Ishikawa (cell line): ENCODE data around the gene FBXO8.

Experiments used
- CEBPB ChIP-seq: IDR thresholded peaks from 2 replicates; pipeline ENCODE4 v1.6.1; 2012
- CREB1 ChIP-seq: IDR thresholded peaks from 2 replicates; pipeline ENCODE4 v1.6.1; 2012; ENCODE audit warnings: low read depth
- EGR1 ChIP-seq: IDR thresholded peaks from 2 replicates; pipeline ENCODE4 v1.6.1; 2012
- EP300 ChIP-seq: IDR thresholded peaks from 2 replicates; pipeline ENCODE4 v1.6.1; 2012; ENCODE audit warnings: borderline replicate concordance
- FOXM1 ChIP-seq: IDR thresholded peaks from 2 replicates; pipeline ENCODE4 v1.6.1; 2012; ENCODE audit warnings: low read depth, borderline replicate concordance
- NFIC ChIP-seq: IDR thresholded peaks from 2 replicates; pipeline ENCODE4 v1.6.1; 2012
- RAD21 ChIP-seq: IDR thresholded peaks from 2 replicates; pipeline ENCODE4 v1.6.1; 2012; ENCODE audit warnings: low read depth
- TAF1 ChIP-seq: IDR thresholded peaks from 2 replicates; pipeline ENCODE4 v1.6.1; 2012; ENCODE audit warnings: low read depth, mild to moderate bottlenecking
- TCF12 ChIP-seq: IDR thresholded peaks from 2 replicates; pipeline ENCODE4 v1.6.1; 2012; ENCODE audit warnings: low read depth
- TEAD4 ChIP-seq: IDR thresholded peaks from 2 replicates; pipeline ENCODE4 v1.6.1; 2012
- USF1 ChIP-seq: IDR thresholded peaks from 2 replicates; pipeline ENCODE4 v1.6.1; 2012
- YY1 ChIP-seq: IDR thresholded peaks from 2 replicates; pipeline ENCODE4 v1.6.1; 2012; ENCODE audit warnings: low read depth
- ZBTB7A ChIP-seq: IDR thresholded peaks from 2 replicates; pipeline ENCODE4 v1.6.1; 2012; ENCODE audit warnings: low read depth
- TF ChIP-seq, protein P1 (sequence below): IDR thresholded peaks from 2 replicates; pipeline ENCODE4 v1.6.1; 2012
- TF ChIP-seq, protein P2 (sequence below): IDR thresholded peaks from 2 replicates; pipeline ENCODE4 v1.6.1; 2012; ENCODE audit warnings: low read depth, mild to moderate bottlenecking

The FBXO8 gene

GRCh38 chr4:174277433-174277832, 6.0 kb downstream of the FBXO8 start:
- no peak for TF ChIP-seq RAD21
- TF ChIP-seq, protein P1, sequence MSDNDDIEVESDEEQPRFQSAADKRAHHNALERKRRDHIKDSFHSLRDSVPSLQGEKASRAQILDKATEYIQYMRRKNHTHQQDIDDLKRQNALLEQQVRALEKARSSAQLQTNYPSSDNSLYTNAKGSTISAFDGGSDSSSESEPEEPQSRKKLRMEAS: no peak
- no peak for TF ChIP-seq TCF12
- no peak for TF ChIP-seq YY1
- TF ChIP-seq, protein P2, sequence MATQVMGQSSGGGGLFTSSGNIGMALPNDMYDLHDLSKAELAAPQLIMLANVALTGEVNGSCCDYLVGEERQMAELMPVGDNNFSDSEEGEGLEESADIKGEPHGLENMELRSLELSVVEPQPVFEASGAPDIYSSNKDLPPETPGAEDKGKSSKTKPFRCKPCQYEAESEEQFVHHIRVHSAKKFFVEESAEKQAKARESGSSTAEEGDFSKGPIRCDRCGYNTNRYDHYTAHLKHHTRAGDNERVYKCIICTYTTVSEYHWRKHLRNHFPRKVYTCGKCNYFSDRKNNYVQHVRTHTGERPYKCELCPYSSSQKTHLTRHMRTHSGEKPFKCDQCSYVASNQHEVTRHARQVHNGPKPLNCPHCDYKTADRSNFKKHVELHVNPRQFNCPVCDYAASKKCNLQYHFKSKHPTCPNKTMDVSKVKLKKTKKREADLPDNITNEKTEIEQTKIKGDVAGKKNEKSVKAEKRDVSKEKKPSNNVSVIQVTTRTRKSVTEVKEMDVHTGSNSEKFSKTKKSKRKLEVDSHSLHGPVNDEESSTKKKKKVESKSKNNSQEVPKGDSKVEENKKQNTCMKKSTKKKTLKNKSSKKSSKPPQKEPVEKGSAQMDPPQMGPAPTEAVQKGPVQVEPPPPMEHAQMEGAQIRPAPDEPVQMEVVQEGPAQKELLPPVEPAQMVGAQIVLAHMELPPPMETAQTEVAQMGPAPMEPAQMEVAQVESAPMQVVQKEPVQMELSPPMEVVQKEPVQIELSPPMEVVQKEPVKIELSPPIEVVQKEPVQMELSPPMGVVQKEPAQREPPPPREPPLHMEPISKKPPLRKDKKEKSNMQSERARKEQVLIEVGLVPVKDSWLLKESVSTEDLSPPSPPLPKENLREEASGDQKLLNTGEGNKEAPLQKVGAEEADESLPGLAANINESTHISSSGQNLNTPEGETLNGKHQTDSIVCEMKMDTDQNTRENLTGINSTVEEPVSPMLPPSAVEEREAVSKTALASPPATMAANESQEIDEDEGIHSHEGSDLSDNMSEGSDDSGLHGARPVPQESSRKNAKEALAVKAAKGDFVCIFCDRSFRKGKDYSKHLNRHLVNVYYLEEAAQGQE: no peak
- TF ChIP-seq USF1: no peak
- TF ChIP-seq ZBTB7A: no peak
- TF ChIP-seq TEAD4: no peak
- TF ChIP-seq EGR1: no peak
- TF ChIP-seq TAF1: no peak
- no peak for TF ChIP-seq EP300
- TF ChIP-seq NFIC: no peak
- no peak for TF ChIP-seq FOXM1
- no peak for TF ChIP-seq CREB1
- TF ChIP-seq CEBPB: no peak

DNA sequence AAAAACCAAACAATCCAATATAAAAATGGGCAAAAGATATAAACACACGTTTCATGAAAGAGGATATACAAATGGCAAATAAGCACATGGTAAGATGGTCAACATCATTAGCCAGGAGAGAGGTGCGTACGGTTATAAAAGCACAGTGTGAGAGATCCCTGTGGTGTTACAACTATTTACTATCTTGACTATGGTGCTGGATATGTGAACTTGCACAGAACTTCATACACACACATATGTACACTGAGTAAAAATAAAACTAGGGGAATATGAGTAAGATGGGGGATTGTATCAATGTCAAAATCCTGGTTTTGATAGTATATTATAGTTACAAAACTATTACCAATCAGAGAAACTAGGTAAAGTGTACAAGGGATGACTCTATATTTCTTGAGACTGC, 8.4 kb downstream of the FBXO8 start:
- no peak for TF ChIP-seq TCF12
- no peak for TF ChIP-seq EP300
- TF ChIP-seq RAD21: no peak
- no peak for TF ChIP-seq TAF1
- TF ChIP-seq EGR1: no peak
- no peak for TF ChIP-seq CEBPB
- TF ChIP-seq NFIC: no peak
- no peak for TF ChIP-seq YY1
- TF ChIP-seq USF1: no peak
- TF ChIP-seq, protein P1: no peak
- TF ChIP-seq TEAD4: no peak
- TF ChIP-seq, protein P2: no peak
- no peak for TF ChIP-seq FOXM1
- no peak for TF ChIP-seq ZBTB7A
- no peak for TF ChIP-seq CREB1

- TF ChIP-seq, protein P1: no peak
- TF ChIP-seq CREB1 (no peak), NFIC (no peak), EGR1 (no peak), FOXM1 (no peak), RAD21 (no peak), USF1 (no peak), EP300 (no peak)
Measured at GRCh38 chr4:174274436-174274835, 9.0 kb downstream of the FBXO8 start.

DNA sequence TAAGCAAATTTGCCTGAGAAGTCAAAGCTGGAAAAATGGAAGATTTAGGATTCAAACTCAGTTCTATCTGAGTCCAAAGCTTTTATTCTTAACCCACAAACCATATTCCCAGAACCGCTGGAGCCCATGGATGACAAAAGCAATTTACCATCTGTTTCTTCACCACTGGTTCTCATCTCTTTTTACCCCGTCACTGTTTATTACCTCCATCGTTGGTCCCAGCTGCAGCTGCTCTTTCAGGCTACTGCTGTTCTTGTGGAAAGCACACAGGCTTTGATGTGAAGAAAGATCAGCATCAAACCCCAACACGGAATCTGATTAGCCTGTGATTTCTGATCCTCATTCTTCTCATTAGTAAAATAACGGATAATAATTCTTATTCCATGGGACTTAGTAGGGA, 9.5 kb downstream of the FBXO8 start:
- TF ChIP-seq CEBPB (no peak), RAD21 (no peak), NFIC (no peak), EP300 (no peak), YY1 (no peak), TCF12 (no peak)
- TF ChIP-seq, protein P1: no peak

DNA sequence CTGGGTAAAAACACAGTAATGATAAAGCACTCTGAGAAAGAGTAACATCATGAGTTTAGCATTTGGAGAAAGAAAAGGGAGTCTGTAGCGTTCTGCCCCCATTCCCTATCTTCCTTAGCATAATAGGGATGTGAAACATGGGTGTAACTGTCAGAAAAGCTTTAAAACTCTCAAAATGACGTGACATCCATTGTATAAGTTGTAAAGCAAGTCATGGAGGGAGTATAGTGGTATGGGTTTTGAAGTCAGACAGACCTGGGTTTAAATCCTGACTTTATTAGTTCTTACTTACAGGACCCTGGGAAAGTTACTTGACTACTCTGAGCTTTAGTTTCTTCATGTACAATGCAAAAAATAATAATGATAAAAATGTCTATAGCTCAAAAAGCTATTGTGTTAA, 17.1 kb downstream of the FBXO8 start:
- TF ChIP-seq TAF1 (no peak), RAD21 (no peak), EP300 (no peak), FOXM1 (no peak), CEBPB (no peak), YY1 (no peak), TCF12 (no peak), NFIC (no peak), USF1 (no peak), TEAD4 (no peak), EGR1 (no peak), ZBTB7A (no peak), CREB1 (no peak)
- TF ChIP-seq, protein P1: no peak
